CD4-positive, alpha-beta T cell treated with Interferon alpha-2 for 1 hour (primary cell): Measurements from ENCODE around the gene TAF7L.
"Not testable (repeated sequence)": the region's sequence is repeated elsewhere in the genome, so short reads cannot be mapped to it uniquely, and the experiment has no call there.

Source experiments
- DNase-seq, 2 donors: peaks; one replicate each; pipeline ENCODE4 v3.0.0-alpha.2; 2020 to 2022

Gene TAF7L

DNA sequence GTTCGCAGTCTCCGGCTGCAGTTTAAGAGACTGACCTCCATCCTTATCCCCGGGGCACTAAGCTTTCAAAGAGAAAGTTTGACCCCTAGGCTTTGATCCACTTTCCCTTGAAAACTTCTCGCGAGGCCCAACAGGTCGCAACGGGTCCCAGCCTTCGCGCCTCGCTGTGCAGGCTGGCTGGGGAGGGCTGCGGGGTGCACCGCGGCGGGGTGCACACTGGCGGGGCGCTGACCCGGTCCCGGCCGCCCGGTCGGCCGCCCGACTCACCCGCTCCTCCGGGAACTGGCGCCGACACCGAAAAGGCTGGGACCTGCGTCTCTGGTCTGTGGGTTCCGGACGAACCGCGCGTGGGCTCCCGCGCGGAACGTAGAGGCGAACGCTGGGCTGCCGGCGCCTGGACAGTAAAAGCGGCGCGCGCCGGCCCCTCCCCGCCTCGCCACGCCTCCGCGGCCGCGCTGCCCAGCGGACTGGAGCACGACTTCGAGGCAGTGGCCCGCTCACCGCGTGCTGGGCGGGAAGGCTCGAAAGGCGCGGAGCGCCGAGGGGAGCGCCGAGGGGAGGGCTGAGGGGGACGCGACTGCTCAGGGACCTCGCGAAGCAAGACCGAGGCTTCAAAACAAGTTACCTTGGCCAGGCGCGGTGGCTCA lies at the start of gene TAF7L:
Gene TAF7L, minus strand, starts transcription at position 378 of the 647 bp plus-strand sequence. CDS start 3,791 bp downstream, outside the sequence.
- no peak for DNase-seq

- no peak for DNase-seq
These were observed 46.7 kb upstream of the TAF7L start for GRCh38 chrX:101337776-101338271.

DNA sequence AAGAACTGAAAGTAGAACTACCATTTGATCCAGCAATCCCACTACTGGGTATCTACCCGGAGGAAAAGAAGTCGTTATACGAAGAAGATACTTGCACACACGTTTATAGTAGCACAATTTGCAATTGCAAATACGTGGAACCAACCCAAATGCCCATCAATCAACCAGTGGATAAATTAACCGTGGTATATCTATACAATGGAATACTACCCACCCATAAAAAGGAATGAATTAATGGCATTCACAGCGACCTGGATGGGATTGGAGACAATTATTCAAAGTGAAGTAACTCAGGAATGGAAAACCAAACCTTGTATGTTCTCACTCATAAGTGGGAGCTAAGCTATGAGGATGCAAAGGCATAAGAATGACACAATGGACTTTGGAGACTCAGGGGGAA lies 43.2 kb upstream of the TAF7L start:
- not testable (repeated sequence) for DNase-seq

- DNase-seq, result not testable (repeated sequence)
These were observed 35.5 kb upstream of the TAF7L start for GRCh38 chrX:101326600-101326999.

- no peak for DNase-seq
These were observed 12.7 kb upstream of the TAF7L start for GRCh38 chrX:101303790-101304189.

GRCh38 chrX:101295603-101296002 lies 4.5 kb upstream of the TAF7L start:
- not testable (repeated sequence) for DNase-seq

DNA sequence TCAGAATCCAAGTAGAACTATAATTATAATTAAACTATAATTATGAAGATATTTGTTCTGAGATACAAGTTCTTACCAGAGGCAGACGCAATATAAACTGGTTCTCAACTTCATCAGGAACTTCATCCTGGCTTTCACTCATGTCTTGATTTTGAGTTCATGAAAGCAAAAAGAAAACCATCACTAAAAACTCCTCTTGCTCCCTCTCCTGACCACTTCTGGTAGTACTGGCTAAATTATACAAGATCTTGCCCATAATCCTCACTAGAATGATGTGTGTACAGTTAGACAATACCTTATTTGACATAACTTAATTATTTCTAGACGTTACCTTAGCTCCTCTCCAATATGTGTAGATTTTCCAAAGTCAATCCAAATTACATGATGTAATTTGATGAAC lies 3.7 kb downstream of the TAF7L start:
- DNase-seq, result peak in 1 of 2 donors; percentile 41

GRCh38 chrX:101276238-101276637 lies 14.9 kb downstream of the TAF7L start:
- no peak for DNase-seq

DNA sequence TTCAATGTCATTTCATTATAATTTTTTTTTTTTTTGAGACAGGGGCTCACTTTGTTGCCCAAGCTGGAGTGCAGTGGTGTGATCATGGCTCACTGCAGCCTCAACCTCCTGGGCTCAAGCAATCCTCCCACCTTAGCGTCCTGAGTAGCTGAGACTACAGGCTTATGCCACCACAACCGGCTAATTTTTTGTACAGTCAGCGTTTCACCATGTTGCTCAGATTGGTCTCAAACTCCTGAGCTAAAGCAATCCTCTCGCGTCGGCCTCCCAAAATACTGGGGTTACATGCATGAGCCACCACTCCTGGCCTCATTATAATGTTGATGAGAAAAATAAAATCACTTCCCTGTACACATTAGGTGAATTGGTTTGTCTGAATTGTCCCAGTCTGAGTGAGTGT lies 16.9 kb downstream of the TAF7L start:
- DNase-seq, result no peak

DNA sequence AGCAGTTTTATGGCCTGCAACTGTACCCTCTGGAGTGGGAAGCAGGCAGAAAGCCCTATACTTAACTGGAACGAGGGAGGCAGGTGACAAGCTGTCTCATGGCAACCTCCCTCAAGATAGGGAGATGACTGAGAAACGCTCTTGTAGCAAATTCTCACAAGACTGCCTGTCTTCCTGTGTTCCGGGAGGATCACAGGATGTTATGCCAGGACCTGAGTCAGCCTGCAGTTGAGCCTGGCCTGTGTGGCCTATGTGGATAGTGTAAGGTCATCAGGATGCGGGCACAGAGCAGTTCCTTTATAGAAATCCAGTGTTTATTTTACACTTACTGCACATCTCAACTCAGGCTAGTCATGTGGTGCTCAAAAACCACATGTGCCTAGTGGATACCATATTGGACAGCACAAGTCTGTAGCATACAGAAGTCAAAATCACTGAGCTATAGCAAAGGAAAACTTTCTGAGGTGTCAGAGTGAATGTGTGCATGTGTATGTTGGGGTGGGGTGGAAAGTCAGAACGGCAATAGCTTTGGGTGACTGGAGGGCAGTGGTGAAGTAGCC lies 25.2 kb downstream of the TAF7L start:
- no peak for DNase-seq

- no peak for DNase-seq
These were observed 27.4 kb downstream of the TAF7L start for GRCh38 chrX:101263766-101264165.

GRCh38 chrX:101262590-101262989 lies 28.5 kb downstream of the TAF7L start:
- no peak for DNase-seq

GRCh38 chrX:101260435-101260834 lies 30.7 kb downstream of the TAF7L start:
- no peak for DNase-seq

DNA sequence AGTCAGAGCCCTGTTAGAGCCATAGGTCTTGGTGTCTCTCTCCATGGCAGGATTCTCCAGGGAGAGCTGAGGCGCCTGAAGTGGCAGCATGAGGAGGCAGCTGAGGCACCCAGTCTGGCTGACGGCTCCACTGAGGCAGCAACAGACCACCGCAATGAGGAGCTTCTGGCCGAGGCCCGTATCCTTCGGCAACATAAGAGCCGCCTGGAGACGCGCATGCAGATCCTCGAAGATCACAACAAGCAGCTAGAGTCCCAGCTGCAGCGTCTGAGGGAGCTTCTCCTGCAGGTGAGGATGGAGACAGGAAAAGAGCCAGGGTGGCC lies 32.9 kb downstream of the TAF7L start:
- DNase-seq, result no peak

DNA sequence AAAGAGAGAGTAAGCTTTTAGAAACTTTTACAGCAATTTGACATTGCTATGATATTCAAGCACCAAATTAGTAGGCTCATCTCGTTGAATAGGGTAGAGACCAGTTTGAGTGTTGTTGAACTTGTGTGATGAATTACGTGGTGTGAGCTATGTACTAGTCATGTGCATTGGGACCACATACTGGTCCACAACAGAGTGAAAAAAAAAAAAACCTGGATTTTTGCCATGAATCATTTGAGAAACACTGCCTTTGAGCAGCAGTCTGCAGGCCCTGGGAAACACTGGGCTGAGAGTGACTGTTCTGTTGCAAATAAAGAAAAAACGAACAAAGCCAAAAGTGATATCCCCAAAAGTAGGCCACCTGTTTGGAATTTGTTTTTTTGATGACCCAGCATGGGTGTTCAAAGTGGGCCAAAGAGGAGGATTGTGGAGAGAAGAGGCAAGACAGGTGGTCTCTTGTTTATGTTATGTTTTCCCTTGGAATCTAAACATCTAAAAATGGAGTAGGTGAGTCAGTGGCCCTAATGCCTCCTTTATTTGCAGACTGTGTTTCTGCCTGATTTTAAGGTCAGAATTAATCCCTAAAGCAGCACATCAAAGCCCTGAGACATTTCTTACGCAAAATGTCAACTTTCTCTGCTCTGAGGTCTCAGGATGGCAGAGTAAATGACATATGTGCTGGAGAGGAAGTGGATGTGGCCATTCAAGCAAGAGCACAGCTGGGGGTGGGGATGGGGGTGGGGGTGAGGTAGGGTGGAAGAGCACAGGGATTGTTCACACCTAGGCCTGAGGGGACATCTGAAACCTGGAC lies 33.5 kb downstream of the TAF7L start:
- no peak for DNase-seq

- DNase-seq, result no peak
These were observed 38.5 kb downstream of the TAF7L start for GRCh38 chrX:101252634-101253033.

- no peak for DNase-seq
These were observed 49.6 kb downstream of the TAF7L start for GRCh38 chrX:101241531-101241930.

DNA sequence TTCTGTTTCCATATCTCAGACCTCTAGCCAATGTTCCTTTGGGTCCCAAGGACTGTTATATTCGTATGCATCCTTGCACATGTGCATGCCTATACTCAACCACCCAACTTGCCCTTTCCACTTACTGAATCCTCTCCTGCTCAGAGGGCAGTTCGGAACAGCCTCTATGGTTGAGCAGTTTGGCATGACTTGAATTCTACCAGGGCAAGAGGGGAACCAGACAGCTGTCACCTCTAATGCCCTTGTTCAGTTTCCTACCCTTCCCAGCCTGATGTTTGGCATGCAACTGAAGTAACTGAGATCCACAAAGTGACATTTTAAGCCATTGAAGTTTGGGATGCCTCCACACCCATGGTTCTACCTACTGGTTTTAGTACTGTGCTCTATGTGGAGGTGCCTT lies 54.1 kb downstream of the TAF7L start:
- no peak for DNase-seq

DNA sequence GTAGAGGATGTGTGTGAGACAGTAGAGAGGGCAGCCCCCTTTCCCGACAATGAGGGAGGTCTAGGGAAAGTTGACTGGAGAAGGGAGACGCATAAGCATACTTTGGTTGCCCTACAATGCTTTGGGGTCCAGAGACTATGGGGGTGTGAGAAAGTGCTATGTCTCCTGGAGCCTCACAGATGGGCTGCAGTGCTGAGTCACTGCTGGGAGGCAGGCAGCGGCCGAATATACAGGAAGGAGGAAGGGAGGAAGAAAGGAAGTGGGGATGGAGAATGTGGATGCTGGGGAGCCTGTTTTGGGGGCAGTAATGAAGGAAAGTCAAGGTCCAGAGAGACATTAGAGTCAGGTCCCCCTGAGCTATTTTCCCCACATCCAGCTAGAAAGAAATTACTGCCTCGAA lies 58.8 kb downstream of the TAF7L start:
- DNase-seq, result no peak

DNA sequence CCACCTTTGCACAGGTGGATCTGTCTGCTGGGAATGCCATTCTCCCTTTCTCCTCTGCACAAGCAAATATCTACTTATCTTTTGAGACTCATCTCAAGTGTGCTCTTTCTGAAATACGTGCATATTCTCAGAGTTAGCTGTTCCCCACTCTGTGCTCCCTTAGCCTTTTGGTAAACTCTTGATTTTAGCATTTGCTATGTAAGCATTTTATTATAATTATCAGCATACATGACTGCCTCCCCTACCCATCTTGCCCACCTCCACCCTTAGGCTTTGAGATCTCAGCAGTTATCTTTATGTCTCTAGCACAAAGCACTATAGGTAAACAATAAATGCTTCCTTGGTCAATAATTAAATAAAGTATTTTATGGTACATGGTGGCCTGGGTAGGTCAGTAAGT lies 60.1 kb downstream of the TAF7L start:
- no peak for DNase-seq

GRCh38 chrX:101230636-101231035 lies 60.5 kb downstream of the TAF7L start:
- no peak for DNase-seq

- no peak for DNase-seq
These were observed 62.0 kb downstream of the TAF7L start for GRCh38 chrX:101229170-101229569.

DNA sequence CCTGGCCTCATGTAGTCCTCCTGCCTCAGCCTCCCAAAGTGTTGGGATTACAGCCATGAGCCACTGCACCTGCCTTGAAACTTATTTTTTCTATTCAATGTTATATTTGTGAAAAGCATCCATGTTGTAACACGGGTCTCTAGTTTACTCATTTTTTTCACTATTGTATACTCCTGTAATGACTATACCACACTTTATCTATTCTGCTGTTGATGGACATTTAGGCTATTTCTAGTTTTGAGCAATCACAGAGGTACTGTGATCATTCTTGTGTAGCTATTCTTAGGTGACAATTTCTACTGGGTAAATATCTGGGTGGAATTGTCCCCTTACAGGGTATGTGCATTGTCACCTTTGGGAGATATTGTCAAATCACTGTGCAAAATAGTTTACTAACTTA lies 67.9 kb downstream of the TAF7L start:
- DNase-seq, result no peak

GRCh38 chrX:101220662-101221260 lies 70.4 kb downstream of the TAF7L start:
- no peak for DNase-seq
